Chondrocyte (in vitro differentiated cells): ENCODE measurements around the gene MTMR10. TPM values are rescaled to one million over a fixed set of nuclear protein-coding genes. Genes with fewer than 3 reads are reported as not detected.

Source experiments
- DNase-seq: peaks from one replicate; pipeline ENCODE4 v3.0.0; 2021; ENCODE audit warnings: mixed read lengths, low spot score
- H3K27ac Mint-ChIP-seq: one replicate; pipeline ENCODE4 v1.8.0; 2021; ENCODE audit warnings: mild to moderate bottlenecking, moderate library complexity, mixed read lengths; ENCODE audit not compliant: unreplicated experiment
- H3K27me3 Mint-ChIP-seq: 2 replicates; pipeline ENCODE4 v1.8.0; 2021; ENCODE audit warnings: low read depth, mixed read lengths
- H3K36me3 Mint-ChIP-seq: 2 replicates; pipeline ENCODE4 v1.8.0; 2021; ENCODE audit warnings: low read depth, mixed read lengths
- H3K4me1 Mint-ChIP-seq: 2 replicates; pipeline ENCODE4 v1.8.0; 2021; ENCODE audit warnings: low read depth, mild to moderate bottlenecking, mixed read lengths
- H3K4me3 Mint-ChIP-seq: one replicate; pipeline ENCODE4 v1.8.0; 2021; ENCODE audit warnings: mild to moderate bottlenecking, moderate library complexity, mixed read lengths; ENCODE audit not compliant: unreplicated experiment
- H3K9me3 Mint-ChIP-seq: 2 replicates; pipeline ENCODE4 v1.8.0; 2021; ENCODE audit warnings: low read depth, mixed read lengths
- total RNA-seq: library from RNA; stranded (reverse); gene quantifications from 3 replicates; pipeline ENCODE4 v1.2.1, GENCODE V29; 2021
- TF ChIP-seq, protein P1 (sequence below): fragments of 200-600 bp; sonication (generic); IDR thresholded peaks from 2 replicates; pipeline ENCODE4 v1.5.0; 2021; ENCODE audit warnings: antibody characterized with exemption, mild to moderate bottlenecking, moderate library complexity

Gene MTMR10
- total RNA-seq, 1 donor from 2014 or later: 14.9 TPM

DNA sequence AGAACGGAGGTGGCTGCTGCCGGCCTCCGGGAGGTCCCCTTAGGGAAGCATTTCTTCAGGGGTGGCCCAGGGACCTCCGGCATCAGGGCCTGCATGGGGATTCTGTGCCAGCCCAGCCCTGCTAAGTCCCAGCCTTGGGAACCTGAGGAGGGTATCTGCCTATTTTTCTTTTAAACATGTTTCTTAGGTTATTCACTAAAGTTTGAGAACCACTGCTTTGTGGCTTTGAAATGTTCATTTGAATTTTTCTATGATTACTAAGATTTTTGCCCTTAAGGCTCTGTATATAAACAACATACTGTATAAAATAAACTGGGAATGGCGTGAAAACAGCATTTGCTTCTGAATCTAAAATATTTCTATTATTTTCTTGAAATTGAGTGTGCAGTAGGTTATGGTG lies 63.4 kb downstream of the MTMR10 start:
- DNase-seq: no peak
- TF ChIP-seq, protein P1, sequence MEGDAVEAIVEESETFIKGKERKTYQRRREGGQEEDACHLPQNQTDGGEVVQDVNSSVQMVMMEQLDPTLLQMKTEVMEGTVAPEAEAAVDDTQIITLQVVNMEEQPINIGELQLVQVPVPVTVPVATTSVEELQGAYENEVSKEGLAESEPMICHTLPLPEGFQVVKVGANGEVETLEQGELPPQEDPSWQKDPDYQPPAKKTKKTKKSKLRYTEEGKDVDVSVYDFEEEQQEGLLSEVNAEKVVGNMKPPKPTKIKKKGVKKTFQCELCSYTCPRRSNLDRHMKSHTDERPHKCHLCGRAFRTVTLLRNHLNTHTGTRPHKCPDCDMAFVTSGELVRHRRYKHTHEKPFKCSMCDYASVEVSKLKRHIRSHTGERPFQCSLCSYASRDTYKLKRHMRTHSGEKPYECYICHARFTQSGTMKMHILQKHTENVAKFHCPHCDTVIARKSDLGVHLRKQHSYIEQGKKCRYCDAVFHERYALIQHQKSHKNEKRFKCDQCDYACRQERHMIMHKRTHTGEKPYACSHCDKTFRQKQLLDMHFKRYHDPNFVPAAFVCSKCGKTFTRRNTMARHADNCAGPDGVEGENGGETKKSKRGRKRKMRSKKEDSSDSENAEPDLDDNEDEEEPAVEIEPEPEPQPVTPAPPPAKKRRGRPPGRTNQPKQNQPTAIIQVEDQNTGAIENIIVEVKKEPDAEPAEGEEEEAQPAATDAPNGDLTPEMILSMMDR: no peak
- Mint-ChIP-seq H3K27me3 (no peaks in the 10 kb centered on the region), H3K9me3 (no peaks in the 10 kb centered on the region), H3K36me3 (peaks cover 33% of the 10 kb centered on the region), H3K27ac (no peak overlapping the region), H3K4me3 (no peak overlapping the region), H3K4me1 (peaks cover 19% of the 10 kb centered on the region)

DNA sequence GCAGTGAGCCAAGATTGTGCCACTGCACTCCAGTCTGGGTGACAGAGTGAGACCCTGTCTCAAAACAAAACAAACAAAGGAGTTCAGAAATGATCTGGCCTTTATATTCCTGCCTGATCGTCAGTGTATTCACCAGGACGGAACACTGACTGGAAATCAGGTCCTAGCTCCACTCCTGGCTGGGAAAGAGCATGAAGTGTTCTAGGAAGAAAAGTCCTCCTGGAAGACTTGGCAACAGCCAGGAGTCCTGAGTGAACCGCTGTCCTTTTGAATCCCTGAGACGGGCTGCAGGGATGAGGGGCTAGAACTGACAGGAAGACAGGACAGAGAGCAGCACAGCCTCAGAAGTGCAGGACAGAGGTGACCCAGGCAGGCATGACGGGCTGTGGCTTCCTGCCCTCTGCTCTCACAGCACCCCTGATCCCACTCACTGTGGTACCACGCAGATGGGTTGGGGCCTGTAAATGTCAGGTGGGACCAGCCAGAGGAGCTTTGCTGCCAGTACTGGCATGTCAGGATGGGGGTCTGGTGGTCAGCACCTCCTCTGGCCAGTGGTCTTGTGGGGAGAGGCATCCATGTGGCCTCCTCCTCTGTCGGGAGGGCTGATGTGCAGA lies 64.2 kb downstream of the MTMR10 start:
- no peaks in the 10 kb centered on the region for H3K27me3 Mint-ChIP-seq
- H3K27ac Mint-ChIP-seq: no peak overlapping the region
- DNase-seq: no peak
- H3K4me1 Mint-ChIP-seq: peaks cover 27% of the 10 kb centered on the region
- peaks cover 32% of the 10 kb centered on the region for H3K36me3 Mint-ChIP-seq
- H3K9me3 Mint-ChIP-seq: no peaks in the 10 kb centered on the region
- H3K4me3 Mint-ChIP-seq: no peak overlapping the region
- TF ChIP-seq, protein P1: no peak

DNA sequence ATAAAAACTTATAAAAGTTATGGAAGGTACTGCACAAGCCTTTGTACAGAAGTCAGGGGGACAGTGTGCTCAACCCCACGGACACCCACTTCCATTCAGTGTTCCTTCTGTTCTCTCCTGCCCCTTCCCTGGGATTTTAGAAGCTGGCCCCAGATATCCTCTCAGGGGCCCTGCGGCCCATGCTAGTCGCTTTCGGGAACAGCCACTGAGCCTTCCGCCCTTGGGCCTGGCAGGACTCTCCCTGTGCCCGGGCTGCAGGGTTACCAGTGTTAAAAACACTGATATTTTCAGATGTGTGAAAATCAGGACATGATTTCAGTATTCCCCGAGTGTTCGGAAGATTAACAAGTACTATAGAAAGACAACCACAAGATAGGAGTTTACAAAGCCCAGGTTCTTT lies 65.3 kb downstream of the MTMR10 start:
- Mint-ChIP-seq H3K9me3 (no peaks in the 10 kb centered on the region), H3K4me3 (no peak overlapping the region), H3K27ac (no peak overlapping the region), H3K4me1 (peaks cover 38% of the 10 kb centered on the region), H3K36me3 (peaks cover 27% of the 10 kb centered on the region), H3K27me3 (no peaks in the 10 kb centered on the region)
- DNase-seq: no peak
- TF ChIP-seq, protein P1: no peak

DNA sequence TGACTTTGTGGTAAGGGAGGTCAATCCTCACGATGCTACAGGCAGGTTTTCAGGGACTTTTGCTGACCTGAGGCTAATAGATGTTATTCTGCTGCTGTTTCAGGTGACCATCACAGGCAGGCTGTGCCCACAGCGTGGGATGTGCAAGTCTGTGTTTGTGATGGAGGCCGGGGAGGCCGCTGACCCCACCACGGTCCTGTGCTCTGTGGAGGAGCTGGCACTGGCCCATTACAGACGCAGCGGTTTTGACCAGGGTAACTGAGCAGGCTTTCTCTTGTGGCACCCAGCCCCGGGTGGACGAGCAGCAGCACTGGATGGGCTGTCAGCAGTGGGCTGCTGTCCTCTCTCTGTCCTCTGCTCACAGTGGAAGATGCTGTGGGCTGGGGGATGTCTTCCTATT lies 65.7 kb downstream of the MTMR10 start:
- Mint-ChIP-seq H3K4me3 (no peak overlapping the region), H3K9me3 (no peaks in the 10 kb centered on the region), H3K27ac (no peak overlapping the region), H3K36me3 (peaks cover 24% of the 10 kb centered on the region), H3K4me1 (peaks cover 38% of the 10 kb centered on the region), H3K27me3 (no peaks in the 10 kb centered on the region)
- TF ChIP-seq, protein P1: no peak
- no peak for DNase-seq

DNA sequence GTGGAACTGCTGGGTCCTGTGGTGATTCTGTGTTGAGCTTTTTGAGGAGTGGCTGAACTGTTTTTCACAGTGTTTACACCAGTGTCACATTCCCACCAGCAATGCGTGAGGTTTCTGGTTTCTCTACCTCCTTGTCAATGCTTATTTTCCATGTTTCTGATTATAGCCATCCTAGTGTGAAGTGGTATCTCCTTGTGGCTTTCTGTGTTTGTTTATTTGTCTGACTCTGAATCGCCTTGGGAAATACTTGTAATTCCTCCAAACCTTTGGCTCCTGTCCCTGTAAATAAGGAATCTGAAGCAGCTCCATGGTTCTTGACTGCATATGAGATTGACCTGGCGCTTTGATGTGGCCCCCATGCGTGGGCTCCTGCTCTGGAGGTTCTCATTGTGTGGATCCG lies 67.1 kb downstream of the MTMR10 start:
- H3K4me1 Mint-ChIP-seq: peaks cover 38% of the 10 kb centered on the region

More for the DNA sequence above, 67.1 kb downstream of the MTMR10 start:
- H3K36me3 Mint-ChIP-seq: peaks cover 22% of the 10 kb centered on the region
- no peak overlapping the region for H3K27ac Mint-ChIP-seq
- H3K27me3 Mint-ChIP-seq: no peaks in the 10 kb centered on the region
- DNase-seq: no peak
- TF ChIP-seq, protein P1: no peak
- no peak overlapping the region for H3K4me3 Mint-ChIP-seq
- no peaks in the 10 kb centered on the region for H3K9me3 Mint-ChIP-seq
